Cardiac fibroblast (primary cell): ENCODE measurements around the gene ERICH6B.
A peak's percentile ranks its signal among the peaks of the same experiment; 100 is the strongest.

Experiments
- DNase-seq, 2 donors: peaks; one replicate each; pipeline versions ENCODE4 v3.0.0 to v3.0.0-alpha.2; 2010; ENCODE audit warnings: low read depth in 2 of 2
- H3K4me3 ChIP-seq, 2 donors: replicated peaks in 1 of 2; 1 replicate in 1 of 2; 2 replicates in 1 of 2; pipeline ENCODE4 v1.5.1; 2011; ENCODE audit warnings: low read depth in 2 of 2, low read length in 2 of 2, mild to moderate bottlenecking in 2 of 2, moderate library complexity in 1 of 2
- TF ChIP-seq, protein P1 (sequence below): IDR thresholded peaks from one replicate; pipeline ENCODE4 v1.5.1; 2011; ENCODE audit warnings: low read depth, mild to moderate bottlenecking, low read length, inconsistent platforms

ERICH6B gene

GRCh38 chr13:45518525-45519245, 96.9 kb downstream of the ERICH6B start:
- TF ChIP-seq, protein P1, sequence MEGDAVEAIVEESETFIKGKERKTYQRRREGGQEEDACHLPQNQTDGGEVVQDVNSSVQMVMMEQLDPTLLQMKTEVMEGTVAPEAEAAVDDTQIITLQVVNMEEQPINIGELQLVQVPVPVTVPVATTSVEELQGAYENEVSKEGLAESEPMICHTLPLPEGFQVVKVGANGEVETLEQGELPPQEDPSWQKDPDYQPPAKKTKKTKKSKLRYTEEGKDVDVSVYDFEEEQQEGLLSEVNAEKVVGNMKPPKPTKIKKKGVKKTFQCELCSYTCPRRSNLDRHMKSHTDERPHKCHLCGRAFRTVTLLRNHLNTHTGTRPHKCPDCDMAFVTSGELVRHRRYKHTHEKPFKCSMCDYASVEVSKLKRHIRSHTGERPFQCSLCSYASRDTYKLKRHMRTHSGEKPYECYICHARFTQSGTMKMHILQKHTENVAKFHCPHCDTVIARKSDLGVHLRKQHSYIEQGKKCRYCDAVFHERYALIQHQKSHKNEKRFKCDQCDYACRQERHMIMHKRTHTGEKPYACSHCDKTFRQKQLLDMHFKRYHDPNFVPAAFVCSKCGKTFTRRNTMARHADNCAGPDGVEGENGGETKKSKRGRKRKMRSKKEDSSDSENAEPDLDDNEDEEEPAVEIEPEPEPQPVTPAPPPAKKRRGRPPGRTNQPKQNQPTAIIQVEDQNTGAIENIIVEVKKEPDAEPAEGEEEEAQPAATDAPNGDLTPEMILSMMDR, result no peak
- no peak overlapping the region for H3K4me3 ChIP-seq
- peak; percentile 29 to 80 for DNase-seq

DNA sequence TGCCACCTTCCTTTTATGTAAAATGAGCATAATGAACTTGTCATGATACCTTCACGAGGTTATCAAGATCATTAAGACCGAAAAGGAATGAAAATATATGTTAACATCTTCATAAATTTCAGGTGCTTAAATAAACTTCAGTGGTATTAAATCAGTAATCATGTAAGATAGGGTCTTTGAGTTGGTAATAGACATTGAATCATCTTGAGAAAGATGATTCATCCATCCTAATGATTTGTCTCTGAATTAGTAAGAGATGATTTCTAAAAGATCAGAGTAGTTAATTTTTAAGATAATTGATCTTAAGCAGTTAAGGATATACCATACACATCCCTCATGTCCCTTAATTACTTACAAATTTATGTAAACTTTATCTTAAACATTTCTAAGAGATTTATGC, 98.8 kb downstream of the ERICH6B start:
- DNase-seq, result no peak
- H3K4me3 ChIP-seq, result no peak overlapping the region
- TF ChIP-seq, protein P1, result no peak

DNA sequence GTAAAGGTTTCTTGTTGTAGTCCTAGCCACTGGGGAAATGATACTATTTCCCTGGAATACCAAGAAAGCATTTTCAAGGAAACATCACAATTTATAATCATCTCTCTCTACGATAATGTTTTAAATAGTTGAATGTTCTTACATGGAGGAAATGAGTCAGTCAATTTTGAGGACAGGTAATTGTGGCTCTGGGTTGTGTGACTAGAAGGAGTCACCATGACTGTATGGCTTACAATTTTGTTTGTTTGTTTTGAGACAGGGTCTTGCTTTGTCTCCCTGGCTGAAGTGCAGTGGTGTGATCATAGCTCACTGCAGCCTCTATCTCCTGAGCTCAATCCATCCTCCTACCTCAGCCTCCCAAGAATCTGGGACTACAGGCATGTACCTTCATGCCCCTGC, 103.4 kb downstream of the ERICH6B start:
- TF ChIP-seq, protein P1, result no peak
- peak in 1 of 2 donors; percentile 69 for DNase-seq
- no peak overlapping the region for H3K4me3 ChIP-seq

GRCh38 chr13:45511310-45512097, 104.0 kb downstream of the ERICH6B start:
- TF ChIP-seq, protein P1, result peak; percentile 75
- no peak overlapping the region for H3K4me3 ChIP-seq
- DNase-seq, result peak; percentile 85 to 89

DNA sequence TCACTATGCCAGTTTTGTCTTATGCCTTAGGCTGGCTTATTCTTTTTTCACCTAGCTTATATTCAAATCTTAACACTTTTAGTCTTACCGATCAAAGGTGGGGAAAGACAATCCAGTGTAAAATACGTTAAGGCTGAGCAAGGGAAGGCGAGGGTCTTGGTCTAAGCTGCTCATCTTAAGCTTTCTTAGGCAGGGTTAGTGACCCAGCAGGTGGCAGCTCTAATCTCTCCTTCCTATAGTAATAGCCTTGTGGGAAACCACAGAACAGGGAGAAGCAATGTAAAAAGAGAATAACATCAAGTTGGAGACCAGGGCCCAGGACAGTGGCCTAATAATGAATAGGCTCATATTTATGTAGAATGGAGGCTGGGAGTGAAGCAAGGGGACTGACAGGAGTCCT, 104.9 kb downstream of the ERICH6B start:
- H3K4me3 ChIP-seq, result no peak overlapping the region
- no peak for DNase-seq
- TF ChIP-seq, protein P1, result no peak

GRCh38 chr13:45508776-45509175, 106.8 kb downstream of the ERICH6B start:
- DNase-seq, result no peak
- TF ChIP-seq, protein P1, result no peak
- H3K4me3 ChIP-seq, result no peak overlapping the region
